ENCODE results near the gene EXD2.

GRCh38 chr14:69207435-69208041, 16.2 kb downstream of the EXD2 start:
- TF ChIP-seq, protein P1, sequence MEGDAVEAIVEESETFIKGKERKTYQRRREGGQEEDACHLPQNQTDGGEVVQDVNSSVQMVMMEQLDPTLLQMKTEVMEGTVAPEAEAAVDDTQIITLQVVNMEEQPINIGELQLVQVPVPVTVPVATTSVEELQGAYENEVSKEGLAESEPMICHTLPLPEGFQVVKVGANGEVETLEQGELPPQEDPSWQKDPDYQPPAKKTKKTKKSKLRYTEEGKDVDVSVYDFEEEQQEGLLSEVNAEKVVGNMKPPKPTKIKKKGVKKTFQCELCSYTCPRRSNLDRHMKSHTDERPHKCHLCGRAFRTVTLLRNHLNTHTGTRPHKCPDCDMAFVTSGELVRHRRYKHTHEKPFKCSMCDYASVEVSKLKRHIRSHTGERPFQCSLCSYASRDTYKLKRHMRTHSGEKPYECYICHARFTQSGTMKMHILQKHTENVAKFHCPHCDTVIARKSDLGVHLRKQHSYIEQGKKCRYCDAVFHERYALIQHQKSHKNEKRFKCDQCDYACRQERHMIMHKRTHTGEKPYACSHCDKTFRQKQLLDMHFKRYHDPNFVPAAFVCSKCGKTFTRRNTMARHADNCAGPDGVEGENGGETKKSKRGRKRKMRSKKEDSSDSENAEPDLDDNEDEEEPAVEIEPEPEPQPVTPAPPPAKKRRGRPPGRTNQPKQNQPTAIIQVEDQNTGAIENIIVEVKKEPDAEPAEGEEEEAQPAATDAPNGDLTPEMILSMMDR (IDR thresholded peaks at IDR 0.05): no peak
- no peak for TF ChIP-seq POLR2A (IDR thresholded peaks at IDR 0.05)
- TF ChIP-seq POLR2AphosphoS5 (IDR thresholded peaks at IDR 0.05): no peak

Data from upper lobe of left lung (tissue), 4 donors.